HCEC 1CT (cell line): ENCODE results near the gene NDUFAF3.

Experiments used
- DNase-seq: peaks from one replicate; pipeline ENCODE4 v3.0.0-alpha.2; 2017

Gene NDUFAF3

DNA sequence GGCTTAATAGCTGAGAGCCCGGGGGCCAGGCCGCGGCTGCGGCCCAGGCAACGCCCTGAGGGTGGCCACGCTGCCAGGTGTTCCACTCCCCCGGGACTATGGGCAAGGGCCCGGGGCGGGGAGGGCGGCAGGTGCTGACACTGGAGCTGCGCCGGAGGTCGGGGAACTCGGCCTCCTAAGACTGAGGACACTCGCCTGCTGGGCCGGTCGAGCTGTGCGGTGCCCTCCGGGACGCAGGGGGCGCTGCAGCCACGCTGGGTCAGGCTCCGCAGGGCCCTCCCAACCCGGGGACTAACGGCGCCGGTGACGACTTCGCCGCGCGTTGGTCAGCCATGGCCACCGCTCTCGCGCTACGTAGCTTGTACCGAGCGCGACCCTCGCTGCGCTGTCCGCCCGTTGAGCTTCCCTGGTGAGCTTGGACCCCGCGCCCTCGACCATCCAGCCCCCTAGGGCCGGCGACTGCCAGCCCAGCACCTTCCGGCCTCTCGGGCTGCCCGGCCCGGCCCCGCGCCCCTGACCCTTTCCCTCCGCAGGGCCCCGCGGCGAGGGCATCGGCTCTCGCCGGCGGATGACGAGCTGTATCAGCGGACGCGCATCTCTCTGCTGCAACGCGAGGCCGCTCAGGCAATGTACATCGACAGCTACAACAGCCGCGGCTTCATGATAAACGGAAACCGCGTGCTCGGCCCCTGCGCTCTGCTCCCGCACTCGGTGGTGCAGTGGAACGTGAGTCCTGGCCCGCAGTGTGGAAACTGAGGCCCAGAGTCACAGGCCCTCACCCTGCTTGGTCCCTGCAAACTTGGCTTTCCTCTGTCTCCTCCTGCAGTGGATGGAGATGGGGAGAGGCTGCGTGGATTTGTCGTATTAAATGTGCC is at the start of gene NDUFAF3:
Gene NDUFAF3, plus strand, starts transcription at position 309 of the 875 bp plus-strand sequence. Its CDS starts 24 bp downstream, at position 333.
- peak; percentile 87 for DNase-seq

DNA sequence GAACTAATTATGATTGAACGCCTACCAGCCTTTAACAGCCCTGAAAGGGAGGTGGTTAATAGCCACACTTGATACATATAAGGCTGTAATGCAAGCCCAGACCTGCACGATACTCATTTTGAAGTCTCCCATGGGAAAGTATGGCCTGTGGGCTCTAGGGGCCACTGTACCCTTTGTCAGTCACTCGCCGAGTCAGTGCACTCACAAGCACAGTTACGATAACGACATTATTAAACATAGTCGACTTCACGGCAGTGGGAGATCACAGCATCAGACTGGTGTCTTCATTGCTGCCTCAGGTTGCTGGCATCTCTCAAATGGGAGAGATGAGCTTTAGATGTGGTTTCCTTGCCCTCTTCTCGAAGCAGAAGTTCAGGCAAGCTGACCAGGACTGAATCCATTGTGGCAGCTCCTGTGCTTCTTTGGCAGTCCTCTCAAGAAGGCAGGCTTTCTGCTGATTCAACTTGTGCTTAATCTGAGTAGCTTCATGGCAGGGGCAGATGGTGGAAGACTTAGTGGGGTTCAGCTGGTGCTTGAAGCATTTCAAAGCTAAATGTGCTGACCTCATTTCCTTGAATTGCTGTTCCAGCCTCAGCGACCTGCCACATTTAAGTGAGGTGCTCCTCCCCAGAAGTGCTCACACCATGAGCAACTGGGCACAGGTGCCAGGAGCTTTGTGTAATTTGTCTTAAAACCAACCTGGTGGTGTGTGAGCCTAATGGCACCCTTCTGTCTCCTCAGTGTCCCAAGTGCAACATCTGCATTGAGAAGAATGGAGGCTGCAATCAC is 47.7 kb upstream of the NDUFAF3 start:
- no peak for DNase-seq

DNA sequence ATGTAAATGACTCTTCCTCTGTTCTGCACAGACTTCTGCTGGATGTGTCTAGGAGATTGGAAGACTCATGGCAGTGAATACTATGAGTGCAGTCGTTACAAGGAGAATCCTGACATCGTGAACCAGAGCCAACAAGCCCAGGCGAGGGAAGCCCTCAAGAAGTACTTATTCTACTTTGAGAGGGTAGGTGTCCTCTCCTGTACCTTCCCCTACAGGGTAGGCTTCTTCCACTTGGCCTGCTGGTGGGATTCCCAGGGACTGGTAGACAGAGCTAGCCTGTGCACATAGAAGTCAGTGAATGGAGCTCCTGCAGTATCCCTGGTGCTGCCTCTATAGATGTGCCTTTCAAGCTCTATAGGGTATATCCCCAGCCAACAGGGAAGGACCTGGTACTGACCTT is 42.5 kb upstream of the NDUFAF3 start:
- no peak for DNase-seq

GRCh38 chr3:48980295-48980694 is 41.6 kb upstream of the NDUFAF3 start:
- no peak for DNase-seq

DNA sequence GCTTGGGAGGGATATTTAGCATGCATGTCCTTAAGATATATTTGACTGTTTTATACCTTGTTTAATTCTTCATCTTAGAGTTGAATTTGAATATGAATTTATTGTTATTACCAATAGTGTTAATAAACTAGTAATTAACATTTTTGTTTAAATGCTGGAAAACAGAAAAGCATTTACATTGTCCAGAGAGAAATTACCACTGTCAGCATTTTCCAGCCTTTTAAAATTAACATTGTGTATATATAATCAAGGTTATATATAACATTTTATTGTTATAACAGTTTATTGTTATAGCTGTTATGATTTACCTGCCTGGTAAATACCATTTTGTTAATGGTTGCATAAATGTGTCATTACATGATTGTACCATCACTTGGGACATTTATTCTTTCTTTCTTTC is 39.9 kb upstream of the NDUFAF3 start:
- no peak for DNase-seq

- no peak for DNase-seq
Observed at GRCh38 chr3:48982686-48983085, 39.2 kb upstream of the NDUFAF3 start.

DNA sequence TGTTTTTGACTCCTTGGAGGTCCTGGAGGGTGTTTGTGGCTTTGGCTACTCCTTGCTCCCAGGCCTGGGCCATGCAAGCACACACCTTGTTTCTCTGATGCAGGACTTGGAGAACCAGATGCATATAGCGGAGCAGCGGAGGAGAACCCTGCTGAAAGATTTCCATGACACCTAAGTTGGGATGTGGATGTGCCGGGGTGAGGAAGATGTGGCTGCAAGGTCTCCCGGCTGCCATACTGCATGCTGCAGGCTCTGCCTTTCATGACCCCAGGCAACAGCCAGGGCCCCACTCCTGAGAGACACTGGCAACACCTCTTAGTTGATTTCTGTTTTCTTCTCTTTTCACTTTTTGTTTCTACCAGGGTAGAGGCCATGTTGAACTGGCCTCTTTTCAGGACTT is 38.8 kb upstream of the NDUFAF3 start:
- no peak for DNase-seq

DNA sequence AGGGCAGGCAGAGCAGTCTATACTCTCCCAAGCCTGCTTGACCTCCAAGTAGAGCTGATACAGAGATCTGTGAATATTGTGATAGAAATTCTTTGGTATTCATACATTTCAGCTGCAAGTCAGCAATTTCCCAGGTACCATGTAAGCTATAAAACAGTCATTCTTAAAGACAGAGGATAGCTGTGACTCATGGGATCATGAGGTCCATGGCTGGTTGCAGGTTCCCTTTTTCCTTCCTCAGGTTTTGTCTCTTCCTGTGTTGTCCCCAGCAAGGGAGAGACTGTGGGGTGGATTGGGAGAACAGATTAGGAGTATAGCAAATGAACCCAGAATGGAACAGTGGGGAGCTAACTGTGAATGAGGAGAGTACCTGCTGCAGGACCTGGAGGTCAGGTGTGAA is 37.3 kb upstream of the NDUFAF3 start:
- no peak for DNase-seq

DNA sequence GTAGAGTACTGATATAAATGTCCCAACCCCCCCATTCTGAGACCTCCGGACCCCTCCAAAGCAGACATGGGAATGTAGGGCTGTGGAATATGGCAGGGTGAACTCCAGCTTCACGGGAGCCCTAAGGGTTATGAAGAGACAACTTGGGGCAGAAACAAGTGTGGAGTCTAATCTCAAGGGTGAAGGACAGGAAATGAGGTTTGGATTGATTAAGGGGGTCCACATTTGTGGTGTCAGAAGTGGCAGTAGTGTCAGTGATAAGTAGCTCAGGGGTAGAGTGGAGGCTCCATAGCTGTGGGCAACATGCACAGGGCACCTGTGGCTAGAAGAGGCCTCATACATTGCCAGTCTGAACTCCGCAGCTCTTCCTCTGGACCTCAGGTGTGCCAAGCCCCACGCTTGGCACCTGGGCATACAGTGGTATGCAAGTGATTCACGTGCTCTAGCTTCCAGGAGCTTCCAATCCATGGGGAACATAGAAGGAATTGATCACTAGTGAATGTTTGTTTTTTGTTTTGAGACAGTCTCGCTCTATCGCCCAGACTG is 36.0 kb upstream of the NDUFAF3 start:
- DNase-seq = no peak

DNA sequence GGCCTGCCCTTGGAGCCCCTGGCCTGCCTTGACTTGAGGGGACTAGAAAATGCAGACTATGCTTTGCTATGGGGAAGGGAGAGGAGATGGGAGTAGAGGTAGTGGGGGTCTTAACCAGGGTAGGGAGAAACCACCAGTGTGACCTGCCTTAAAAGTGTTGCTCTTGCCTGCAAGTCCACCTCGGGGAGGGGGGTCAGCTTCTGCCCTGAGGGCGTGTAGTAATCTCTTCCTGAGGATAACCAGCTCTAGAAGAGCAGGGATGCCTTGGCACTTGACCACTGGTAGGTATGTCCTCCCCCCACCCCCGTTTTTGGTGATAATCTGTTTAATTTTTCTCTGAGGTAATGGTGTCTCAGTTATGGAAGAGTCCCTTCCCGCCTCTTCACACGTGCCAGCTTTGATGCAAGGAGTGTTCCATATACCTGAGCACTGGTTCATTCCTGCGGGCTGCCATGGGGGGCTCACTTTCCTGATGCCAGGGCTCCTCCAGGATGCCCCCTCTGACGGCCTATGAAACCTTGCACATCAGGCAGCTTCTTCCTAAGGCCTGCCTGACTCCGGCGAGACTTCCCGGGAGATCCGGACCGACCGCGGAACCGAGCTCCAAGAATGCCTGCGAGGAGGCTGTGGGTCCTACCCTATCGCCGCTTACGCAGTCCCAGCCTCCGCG is 32.7 kb upstream of the NDUFAF3 start:
- no peak for DNase-seq

DNA sequence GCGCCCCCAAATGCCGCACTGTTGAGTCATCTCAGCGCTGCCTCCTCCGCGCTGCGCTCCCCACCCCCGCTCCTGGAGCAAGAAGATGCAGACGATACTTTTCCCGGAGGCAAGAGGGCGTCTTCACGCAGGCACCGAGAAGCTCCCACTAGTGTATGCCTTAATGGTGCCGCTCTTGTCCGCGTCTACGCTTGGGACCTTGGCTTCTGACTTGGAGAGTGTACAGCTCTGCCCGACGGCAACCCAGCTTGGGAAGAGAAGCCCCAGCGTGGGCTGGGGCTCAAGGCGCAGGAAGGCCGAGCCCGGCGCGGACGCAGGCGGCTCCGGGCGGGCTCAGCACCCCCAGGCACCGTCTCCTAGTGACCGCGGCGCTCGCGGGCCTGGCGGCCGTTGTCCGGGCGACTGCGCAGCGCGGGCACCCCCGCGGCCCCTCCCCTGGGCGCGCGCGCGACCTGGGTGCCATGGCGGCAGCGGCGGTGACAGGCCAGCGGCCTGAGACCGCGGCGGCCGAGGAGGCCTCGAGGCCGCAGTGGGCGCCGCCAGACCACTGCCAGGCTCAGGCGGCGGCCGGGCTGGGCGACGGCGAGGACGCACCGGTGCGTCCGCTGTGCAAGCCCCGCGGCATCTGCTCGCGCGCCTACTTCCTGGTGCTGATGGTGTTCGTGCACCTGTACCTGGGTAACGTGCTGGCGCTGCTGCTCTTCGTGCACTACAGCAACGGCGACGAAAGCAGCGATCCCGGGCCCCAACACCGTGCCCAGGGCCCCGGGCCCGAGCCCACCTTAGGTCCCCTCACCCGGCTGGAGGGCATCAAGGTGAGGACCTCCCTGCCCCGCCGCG is 31.9 kb upstream of the NDUFAF3 start, which contains the start of gene P4HTM:
Gene P4HTM, plus strand, starts transcription at position 446 of the 840 bp plus-strand sequence. Its CDS starts 16 bp downstream, at position 462.
- peak; percentile 94 for DNase-seq

DNA sequence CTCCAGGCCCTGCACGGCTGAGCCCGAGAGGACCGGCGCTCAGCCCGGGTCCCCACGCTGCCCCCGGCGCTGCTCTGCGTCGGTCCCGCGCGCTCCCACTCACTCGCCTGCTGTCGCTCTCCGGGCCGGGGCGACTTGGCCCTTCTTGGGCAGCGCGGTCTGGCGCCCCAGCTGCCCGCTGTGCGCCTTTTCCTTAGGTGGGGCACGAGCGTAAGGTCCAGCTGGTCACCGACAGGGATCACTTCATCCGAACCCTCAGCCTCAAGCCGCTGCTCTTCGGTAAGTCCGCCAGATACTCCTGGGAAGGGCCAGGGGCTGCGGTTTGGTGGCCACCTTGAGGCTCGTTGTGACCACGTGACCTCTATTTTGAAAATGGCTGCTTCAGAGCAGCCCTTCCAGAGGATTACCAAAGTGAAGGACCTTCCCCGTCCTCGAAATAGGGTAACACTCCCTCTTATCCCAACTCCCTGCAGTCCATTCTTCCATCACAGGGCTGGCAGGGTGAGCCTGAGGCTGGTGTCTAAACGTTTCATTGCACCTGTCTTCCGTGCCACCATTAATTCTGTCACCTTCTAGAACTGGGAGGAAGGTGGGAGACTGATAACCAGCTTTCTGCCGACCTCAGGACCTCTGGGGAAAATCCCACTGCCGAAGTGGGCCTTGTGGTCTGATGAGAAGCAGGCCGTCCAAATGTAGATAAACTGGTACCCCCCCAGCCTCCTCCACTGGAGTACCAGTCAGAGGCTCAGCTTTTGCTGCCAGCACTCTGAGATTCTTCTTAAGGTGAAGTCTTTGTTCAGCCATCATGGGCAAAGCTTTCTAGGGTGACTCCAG is 31.1 kb upstream of the NDUFAF3 start:
- no peak for DNase-seq

GRCh38 chr3:48991851-48992545 is 29.9 kb upstream of the NDUFAF3 start:
- DNase-seq = no peak

DNA sequence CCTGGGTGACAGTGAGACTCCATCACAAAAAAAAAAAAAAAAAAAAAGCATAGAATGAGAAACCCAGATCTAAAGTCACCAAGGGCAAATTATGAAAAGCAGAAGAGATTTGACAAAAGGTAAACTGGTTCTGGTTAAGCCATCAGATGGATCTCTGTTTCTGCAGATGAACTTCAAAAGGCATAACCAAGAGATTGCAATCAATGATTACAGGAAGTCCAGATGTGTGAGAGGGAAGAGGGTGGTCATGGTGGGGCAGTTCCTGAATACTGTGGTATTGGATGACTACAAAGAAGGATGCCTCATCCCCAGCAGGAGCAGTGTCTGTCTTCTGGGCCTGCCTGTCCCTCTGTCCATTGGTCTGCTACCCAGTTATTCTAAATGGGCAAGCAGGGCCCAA is 28.1 kb upstream of the NDUFAF3 start:
- DNase-seq = no peak

DNA sequence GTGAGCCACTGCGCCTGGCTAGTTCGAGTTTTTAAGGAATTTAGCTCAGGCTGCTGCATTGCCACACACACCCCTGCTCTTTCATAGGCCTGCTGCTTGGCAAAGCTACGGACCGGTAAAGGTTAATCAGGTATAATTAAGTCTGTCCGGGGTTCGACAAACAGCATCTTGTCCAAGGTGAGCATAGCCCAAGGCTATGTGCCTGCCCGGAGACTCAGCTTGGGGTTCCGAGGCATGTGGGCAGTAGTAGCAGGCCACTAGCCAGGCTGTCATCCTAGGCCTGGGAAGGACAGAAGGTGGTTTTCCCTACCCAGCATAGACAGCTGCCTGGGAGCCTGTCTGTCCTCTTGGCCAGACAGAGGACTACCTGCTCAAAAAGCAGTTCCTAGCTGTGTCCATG is 25.3 kb upstream of the NDUFAF3 start:
- DNase-seq = no peak

DNA sequence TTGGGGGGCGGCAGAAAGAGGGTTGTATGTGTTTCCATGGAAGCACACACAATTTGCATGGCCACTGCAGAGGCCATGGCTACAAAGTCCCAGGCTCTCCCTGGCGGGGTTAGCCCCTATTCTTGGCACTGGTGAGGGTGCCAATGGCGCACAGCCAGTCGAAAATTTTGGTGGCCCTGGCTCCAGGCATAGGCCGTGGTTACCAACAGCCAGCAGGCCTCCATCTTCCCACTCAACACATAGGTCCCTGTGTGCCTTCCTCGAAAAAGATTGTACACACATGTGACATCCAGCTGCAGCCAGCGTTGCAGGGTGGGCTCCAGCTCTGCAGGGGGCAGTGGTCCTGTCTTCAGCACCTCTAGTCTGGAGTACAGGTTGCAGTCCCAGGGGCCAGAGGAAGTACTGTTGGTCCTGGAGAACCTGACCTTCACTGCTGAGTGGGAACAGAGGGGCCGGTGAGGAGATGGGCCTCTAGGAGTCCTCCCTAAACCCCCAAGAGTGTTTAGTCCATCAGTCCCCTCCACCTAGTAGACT is 24.8 kb upstream of the NDUFAF3 start:
- no peak for DNase-seq

DNA sequence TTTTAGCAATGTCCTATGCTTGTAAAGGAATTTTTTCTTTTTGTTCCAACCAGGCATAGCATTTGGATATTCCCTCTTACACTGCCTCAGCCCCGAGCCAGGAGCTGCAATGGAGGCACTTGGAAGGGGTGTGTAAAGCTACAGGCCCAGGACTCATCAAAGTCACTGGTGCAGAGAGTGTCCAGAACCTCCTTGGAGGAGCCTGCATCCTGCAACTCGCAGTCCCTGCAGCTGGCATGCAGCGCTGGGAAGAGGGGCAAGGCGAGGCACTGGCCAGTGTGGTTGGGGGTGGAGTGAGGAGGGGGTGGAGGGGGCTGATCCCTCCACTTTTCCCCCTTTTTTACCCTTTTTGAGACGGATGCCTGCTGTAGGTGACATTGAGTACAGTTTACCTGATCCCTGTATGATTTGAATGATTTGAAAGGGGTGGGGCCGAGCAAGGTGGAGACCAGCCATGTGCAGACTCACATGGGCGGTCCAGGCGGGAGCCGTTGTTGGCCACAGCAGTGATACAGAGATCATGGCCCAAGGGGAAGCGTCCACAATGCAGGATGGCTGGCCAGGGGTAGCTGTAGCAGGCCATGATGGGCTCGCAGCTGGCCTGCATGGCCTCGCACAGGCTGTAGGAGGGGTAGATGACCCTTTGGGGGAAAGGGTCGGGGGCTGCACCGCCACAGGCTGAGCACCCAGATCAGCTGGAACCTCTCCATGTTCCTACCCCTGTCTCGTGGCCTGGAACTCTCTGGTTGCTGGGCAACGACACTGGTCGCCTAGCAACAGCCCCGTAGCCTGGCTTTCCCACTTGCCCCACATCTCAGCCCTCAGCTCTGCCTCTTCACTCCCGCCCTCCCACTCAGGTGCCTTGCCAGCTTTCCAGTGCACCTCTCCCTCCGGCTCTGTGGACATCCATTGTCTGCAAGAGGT is 23.9 kb upstream of the NDUFAF3 start:
- no peak for DNase-seq

GRCh38 chr3:48999085-48999858 is 22.6 kb upstream of the NDUFAF3 start:
- DNase-seq = no peak
